Calu3 (cell line): ENCODE results near the gene RNF213. TPM values are rescaled to one million over a fixed set of nuclear protein-coding genes. Genes with fewer than 3 reads are reported as not detected.

Experiments used
- BruUV-seq: library from RNA; stranded (reverse); fragments of 400-500 nt; replicated peaks from 2 replicates; lab custom pipeline; 2021; lab: Mats Ljungman, UMichigan
- CTCF ChIA-PET: fragments of 300-600 bp; sonication (Branson Sonifier 250); formaldehyde crosslinking; loops from one replicate; lab custom pipeline; 2022; ENCODE audit warnings: antibody characterized with exemption; lab: Charles Lee
- DNase-seq: peaks from one replicate; pipeline ENCODE4 v3.0.0; 2022
- H3K27ac Mint-ChIP-seq: one replicate; pipeline ENCODE4 v1.8.0; 2022; ENCODE audit warnings: mixed read lengths; ENCODE audit not compliant: unreplicated experiment
- H3K27me3 Mint-ChIP-seq: one replicate; pipeline ENCODE4 v1.8.0; 2022; ENCODE audit warnings: mixed read lengths; ENCODE audit not compliant: unreplicated experiment
- H3K36me3 Mint-ChIP-seq: one replicate; pipeline ENCODE4 v1.8.0; 2022; ENCODE audit warnings: mild to moderate bottlenecking, moderate library complexity, mixed read lengths; ENCODE audit not compliant: insufficient read depth, unreplicated experiment
- H3K4me1 Mint-ChIP-seq: one replicate; pipeline ENCODE4 v1.8.0; 2022; ENCODE audit warnings: mild to moderate bottlenecking, low read depth, mixed read lengths; ENCODE audit not compliant: unreplicated experiment
- H3K4me3 Mint-ChIP-seq: one replicate; pipeline ENCODE4 v1.8.0; 2022; ENCODE audit warnings: mild to moderate bottlenecking, low read depth, moderate library complexity, mixed read lengths; ENCODE audit not compliant: unreplicated experiment
- H3K9me3 Mint-ChIP-seq: one replicate; pipeline ENCODE4 v1.8.0; 2022; ENCODE audit warnings: low read depth, mixed read lengths; ENCODE audit not compliant: unreplicated experiment
- intact Hi-C: fragments of 100-400 bp; cut with micrococcal nuclease; formaldehyde crosslinking; loops from one replicate; pipeline ENCODE4 v1.10.0; 2022; ENCODE audit not compliant: unreplicated experiment
- total RNA-seq: library from RNA; stranded (reverse); gene quantifications from 2 replicates; pipeline ENCODE4 v1.2.3, GENCODE V29; 2022
- TF ChIP-seq, protein P1 (sequence below): fragments of 200-600 bp; IDR thresholded peaks from one replicate; pipeline ENCODE4 v1.8.0; 2022; ENCODE audit warnings: antibody characterized with exemption; ENCODE audit not compliant: unreplicated experiment

RNF213 gene
- total RNA-seq, 1 experiment from 2014 or later = 221 TPM

GRCh38 chr17:80416260-80416939 lies 155.7 kb downstream of the RNF213 start:
- no TSS peak for BruUV-seq
- Mint-ChIP-seq H3K4me1 (peaks cover 29% of the 10 kb centered on the region), H3K36me3 (peaks cover 52% of the 10 kb centered on the region), H3K9me3 (no peaks in the 10 kb centered on the region), H3K27ac (peak overlapping the region; percentile 87), H3K4me3 (peak overlapping the region; percentile 76), H3K27me3 (peaks cover 27% of the 10 kb centered on the region)
- intact Hi-C loops = no loop called here
- DNase-seq = no peak
- TF ChIP-seq, protein P1, sequence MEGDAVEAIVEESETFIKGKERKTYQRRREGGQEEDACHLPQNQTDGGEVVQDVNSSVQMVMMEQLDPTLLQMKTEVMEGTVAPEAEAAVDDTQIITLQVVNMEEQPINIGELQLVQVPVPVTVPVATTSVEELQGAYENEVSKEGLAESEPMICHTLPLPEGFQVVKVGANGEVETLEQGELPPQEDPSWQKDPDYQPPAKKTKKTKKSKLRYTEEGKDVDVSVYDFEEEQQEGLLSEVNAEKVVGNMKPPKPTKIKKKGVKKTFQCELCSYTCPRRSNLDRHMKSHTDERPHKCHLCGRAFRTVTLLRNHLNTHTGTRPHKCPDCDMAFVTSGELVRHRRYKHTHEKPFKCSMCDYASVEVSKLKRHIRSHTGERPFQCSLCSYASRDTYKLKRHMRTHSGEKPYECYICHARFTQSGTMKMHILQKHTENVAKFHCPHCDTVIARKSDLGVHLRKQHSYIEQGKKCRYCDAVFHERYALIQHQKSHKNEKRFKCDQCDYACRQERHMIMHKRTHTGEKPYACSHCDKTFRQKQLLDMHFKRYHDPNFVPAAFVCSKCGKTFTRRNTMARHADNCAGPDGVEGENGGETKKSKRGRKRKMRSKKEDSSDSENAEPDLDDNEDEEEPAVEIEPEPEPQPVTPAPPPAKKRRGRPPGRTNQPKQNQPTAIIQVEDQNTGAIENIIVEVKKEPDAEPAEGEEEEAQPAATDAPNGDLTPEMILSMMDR = no peak
- CTCF ChIA-PET = interaction anchor here (0.6 kb wide), 1 partner anchor 549 kb away, joined by 4 read pairs; no protein-coding TSS in a partner anchor

GRCh38 chr17:80416940-80417293 lies 156.3 kb downstream of the RNF213 start:
- peak overlapping the region; percentile 76 for H3K4me3 Mint-ChIP-seq
- peaks cover 27% of the 10 kb centered on the region for H3K27me3 Mint-ChIP-seq
- peaks cover 52% of the 10 kb centered on the region for H3K36me3 Mint-ChIP-seq
- H3K4me1 Mint-ChIP-seq = peaks cover 29% of the 10 kb centered on the region
- TF ChIP-seq, protein P1 = no peak
- no peaks in the 10 kb centered on the region for H3K9me3 Mint-ChIP-seq
- peak overlapping the region; percentile 87 for H3K27ac Mint-ChIP-seq
- intact Hi-C loops = no loop called here
- CTCF ChIA-PET = no interaction called here
- no peak for DNase-seq
- BruUV-seq = no TSS peak

GRCh38 chr17:80418589-80418988 lies 157.9 kb downstream of the RNF213 start:
- Mint-ChIP-seq H3K9me3 (no peaks in the 10 kb centered on the region), H3K4me3 (no peak overlapping the region), H3K4me1 (peaks cover 21% of the 10 kb centered on the region), H3K27me3 (peaks cover 12% of the 10 kb centered on the region), H3K36me3 (peaks cover 52% of the 10 kb centered on the region), H3K27ac (no peak overlapping the region)
- TF ChIP-seq, protein P1 = no peak
- intact Hi-C loops = no loop called here
- CTCF ChIA-PET = no interaction called here
- no TSS peak for BruUV-seq
- DNase-seq = no peak

DNA sequence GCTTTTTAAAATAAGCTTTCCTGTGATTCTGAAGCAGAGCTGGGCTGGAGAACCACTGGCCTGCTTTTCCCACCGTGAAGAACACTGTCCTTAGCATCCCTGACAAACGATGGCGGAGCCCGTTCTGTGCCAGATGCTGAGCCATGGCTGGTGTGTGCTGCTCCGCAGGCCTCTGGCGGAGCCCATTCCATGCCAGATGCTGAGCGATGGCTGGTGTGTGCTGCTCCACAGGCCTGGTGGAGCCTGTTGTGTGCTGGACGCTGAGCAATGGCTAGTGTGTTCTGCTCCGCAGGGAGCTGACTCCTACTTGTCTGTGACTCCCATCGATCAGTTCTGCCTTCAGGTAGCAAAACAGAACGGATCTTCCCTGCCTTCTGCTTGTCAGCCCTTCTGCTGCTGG lies 158.6 kb downstream of the RNF213 start:
- Mint-ChIP-seq H3K4me1 (peaks cover 14% of the 10 kb centered on the region), H3K36me3 (peaks cover 52% of the 10 kb centered on the region), H3K27ac (no peak overlapping the region), H3K27me3 (peaks cover 5% of the 10 kb centered on the region), H3K9me3 (no peaks in the 10 kb centered on the region), H3K4me3 (no peak overlapping the region)
- TF ChIP-seq, protein P1 = no peak
- intact Hi-C loops = no loop called here
- CTCF ChIA-PET = interaction anchor here (0.6 kb wide), 1 partner anchor 449 kb away, joined by 3 read pairs; no protein-coding TSS in a partner anchor
- no TSS peak for BruUV-seq
- DNase-seq = no peak
